ENCODE data around the gene SLC24A5.

The SLC24A5 gene

GRCh38 chr15:48143856-48144255 lies 23.1 kb downstream of the SLC24A5 start:
- TF ChIP-seq CTCF (IDR thresholded peaks at IDR 0.05) = no peak

- no peak for TF ChIP-seq CTCF (IDR thresholded peaks at IDR 0.05)
These were observed 24.1 kb downstream of the SLC24A5 start for GRCh38 chr15:48144889-48145288.

- no peak for TF ChIP-seq CTCF (IDR thresholded peaks at IDR 0.05)
These were observed 25.1 kb downstream of the SLC24A5 start for GRCh38 chr15:48145923-48146322.

GRCh38 chr15:48147358-48147757 lies 26.6 kb downstream of the SLC24A5 start:
- TF ChIP-seq CTCF (IDR thresholded peaks at IDR 0.05) = no peak

- TF ChIP-seq CTCF (IDR thresholded peaks at IDR 0.05) = no peak
These were observed 29.1 kb downstream of the SLC24A5 start for GRCh38 chr15:48149858-48150257.

GRCh38 chr15:48153526-48153925 lies 32.7 kb downstream of the SLC24A5 start:
- TF ChIP-seq CTCF (IDR thresholded peaks at IDR 0.05) = no peak

- TF ChIP-seq CTCF (IDR thresholded peaks at IDR 0.05) = no peak
These were observed 47.8 kb downstream of the SLC24A5 start for GRCh38 chr15:48168616-48169015.

- TF ChIP-seq CTCF (IDR thresholded peaks at IDR 0.05) = no peak
These were observed 50.2 kb downstream of the SLC24A5 start for GRCh38 chr15:48170981-48171380.

All from LNCAP (cell line).